CD8-positive, alpha-beta memory T cell (primary cell): Measurements from ENCODE around the gene MYB. TPM values are rescaled to one million over a fixed set of nuclear protein-coding genes. Genes with fewer than 3 reads are reported as not detected.

Experiments used
- CTCF ChIA-PET: fragments of 350-600 bp; sonication (Branson Sonifier 250); formaldehyde crosslinking; loops from one replicate; lab custom pipeline; 2021; ENCODE audit warnings: antibody characterized with exemption; lab: Charles Lee
- POLR2A ChIA-PET: fragments of 350-600 bp; sonication (Branson Sonifier 250); formaldehyde crosslinking; loops from one replicate; lab custom pipeline; 2021; ENCODE audit warnings: antibody characterized with exemption; lab: Charles Lee
- DNase-seq, 5 donors: peaks; one replicate each; pipeline versions ENCODE4 v3.0.0 to v3.0.0-alpha.2; 2020 to 2022; ENCODE audit warnings: mixed read lengths in 1 of 5
- H3K27ac ChIP-seq: one replicate; pipeline ENCODE4 v1.7.0; 2013; ENCODE audit warnings: low read depth, mild to moderate bottlenecking, low read length, moderate library complexity
- H3K27me3 ChIP-seq: 2 replicates; pipeline ENCODE4 v1.7.0; 2013; ENCODE audit warnings: low read length, mild to moderate bottlenecking; ENCODE audit not compliant: insufficient read depth, poor library complexity, severe bottlenecking
- H3K36me3 ChIP-seq: 2 replicates; pipeline ENCODE4 v1.7.0; 2013; ENCODE audit warnings: mild to moderate bottlenecking, low read length, moderate library complexity; ENCODE audit not compliant: insufficient read depth
- H3K4me1 ChIP-seq: 2 replicates; pipeline ENCODE4 v1.7.0; 2013; ENCODE audit warnings: mild to moderate bottlenecking, low read length, moderate library complexity; ENCODE audit not compliant: insufficient read depth
- H3K4me3 ChIP-seq: 2 replicates; pipeline ENCODE4 v1.7.0; 2013; ENCODE audit warnings: mild to moderate bottlenecking, low read length
- H3K9me3 ChIP-seq: 2 replicates; pipeline ENCODE4 v1.7.0; 2013; ENCODE audit warnings: mild to moderate bottlenecking, low read length
- H3K27ac Mint-ChIP-seq, 8 donors: one replicate each; pipeline ENCODE4 v1.8.0; 2020 to 2021; ENCODE audit warnings: mixed read lengths in 8 of 8, mild to moderate bottlenecking in 6 of 8, inconsistent platforms in 3 of 8, moderate library complexity in 3 of 8
- H3K27me3 Mint-ChIP-seq, 2 donors: one replicate each; pipeline ENCODE4 v1.8.0; 2020 to 2021; ENCODE audit warnings: mixed read lengths in 2 of 2, mild to moderate bottlenecking in 1 of 2, moderate library complexity in 1 of 2
- H3K36me3 Mint-ChIP-seq, 3 donors: one replicate each; pipeline ENCODE4 v1.8.0; 2020 to 2021; ENCODE audit warnings: mixed read lengths in 3 of 3, inconsistent platforms in 1 of 3, mild to moderate bottlenecking in 1 of 3
- H3K4me1 Mint-ChIP-seq, 3 donors: one replicate each; pipeline ENCODE4 v1.8.0; 2020 to 2021; ENCODE audit warnings: mixed read lengths in 3 of 3, inconsistent platforms in 1 of 3, mild to moderate bottlenecking in 1 of 3
- H3K4me3 Mint-ChIP-seq, 7 donors: one replicate each; pipeline ENCODE4 v1.8.0; 2020 to 2021; ENCODE audit warnings: mixed read lengths in 7 of 7, mild to moderate bottlenecking in 6 of 7, moderate library complexity in 4 of 7, inconsistent platforms in 2 of 7
- H3K9me3 Mint-ChIP-seq, 5 donors: one replicate each; pipeline ENCODE4 v1.8.0; 2020 to 2022; ENCODE audit warnings: mixed read lengths in 5 of 5, mild to moderate bottlenecking in 3 of 5, moderate library complexity in 2 of 5, inconsistent platforms in 1 of 5
- polyA plus RNA-seq: library from polyadenylated mRNA; unstranded; fragments of 300-500 nt; fragmentation: Illumina TruSeq; gene quantifications from one replicate; pipeline ENCODE4 v1.2.3, GENCODE V29; 2021
- total RNA-seq, 2 experiments: library from RNA; stranded (reverse); gene quantifications; one replicate each; pipeline ENCODE4 v1.2.3, GENCODE V29; 2021

MYB gene
- total and polyA plus RNA-seq, 3 experiments from 2014 or later = 1.3 to 44.2 (median 42.3) TPM

DNA sequence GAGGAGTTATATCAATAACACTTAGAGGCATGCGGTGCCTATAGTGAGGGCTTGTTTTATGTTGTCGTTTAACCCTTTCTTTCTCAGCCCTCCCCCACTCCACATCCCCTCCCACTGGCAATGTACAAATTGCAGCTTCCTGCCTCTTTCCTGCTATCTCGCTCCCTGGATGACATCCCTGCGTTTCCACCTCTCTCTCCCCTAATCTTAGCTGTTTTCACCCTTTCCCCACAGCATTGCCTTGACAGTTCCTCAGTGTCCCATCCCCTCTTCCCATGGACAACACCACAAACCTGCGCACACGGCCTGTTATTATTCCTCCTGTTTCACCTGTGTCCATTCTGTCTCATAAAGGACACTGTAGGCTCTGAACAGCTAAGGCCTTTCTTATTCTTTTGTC is 34.5 kb downstream of the MYB start:
- no peak for DNase-seq
- Histone ChIP-seq H3K4me1 (peaks cover 13% of the 10 kb centered on the region), H3K36me3 (no peaks in the 10 kb centered on the region), H3K4me3 (no peak overlapping the region), H3K27ac (no peak overlapping the region), H3K27me3 (no peaks in the 10 kb centered on the region), H3K9me3 (no peaks in the 10 kb centered on the region)
- H3K4me1 Mint-ChIP-seq = peaks cover 19 to 22% (median 20%) of the 10 kb centered on the region in 3 donors
- H3K36me3 Mint-ChIP-seq = peaks cover 3 to 7% (median 4%) of the 10 kb centered on the region in 3 donors
- ChIA-PET CTCF (interaction anchor here (1.1 kb wide), 1 partner anchor 9 kb away, joined by 3 read pairs; no protein-coding TSS in a partner anchor), POLR2A (no interaction called here)
- no peak overlapping the region for H3K27ac Mint-ChIP-seq
- H3K4me3 Mint-ChIP-seq = no peak overlapping the region
- H3K9me3 Mint-ChIP-seq = no peaks in the 10 kb centered on the region
- H3K27me3 Mint-ChIP-seq = peaks cover 0 to 1% of the 10 kb centered on the region in 2 donors

DNA sequence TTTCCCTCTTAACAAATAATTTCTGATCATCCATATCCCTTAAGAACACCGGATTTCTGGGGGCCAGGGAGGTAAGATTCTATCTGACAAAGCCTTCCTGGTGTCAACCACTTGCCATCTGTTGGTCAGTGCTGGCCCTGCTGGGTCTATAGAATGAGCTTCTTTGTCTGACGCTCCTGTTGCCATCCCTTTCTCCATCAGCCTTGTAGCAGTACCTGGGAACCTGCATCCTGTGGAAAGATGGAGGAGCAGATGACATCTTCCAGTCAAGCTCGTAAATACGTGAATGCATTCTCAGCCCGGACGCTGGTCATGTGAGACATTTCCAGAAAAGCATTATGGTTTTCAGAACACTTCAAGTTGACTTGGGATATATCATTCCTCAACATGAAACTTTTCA is 36.6 kb downstream of the MYB start:
- Histone ChIP-seq H3K4me1 (peaks cover 5% of the 10 kb centered on the region), H3K4me3 (no peak overlapping the region), H3K9me3 (no peaks in the 10 kb centered on the region), H3K27ac (no peak overlapping the region), H3K27me3 (no peaks in the 10 kb centered on the region), H3K36me3 (no peaks in the 10 kb centered on the region)
- H3K27me3 Mint-ChIP-seq = peaks cover 0 to 1% of the 10 kb centered on the region in 2 donors
- ChIA-PET POLR2A (no interaction called here), CTCF (no interaction called here)
- H3K36me3 Mint-ChIP-seq = peaks cover 0 to 7% (median 4%) of the 10 kb centered on the region in 3 donors
- DNase-seq = no peak
- H3K9me3 Mint-ChIP-seq = no peaks in the 10 kb centered on the region
- H3K4me1 Mint-ChIP-seq = peaks cover 6 to 8% (median 6%) of the 10 kb centered on the region in 3 donors
- no peak overlapping the region for H3K4me3 Mint-ChIP-seq
- no peak overlapping the region for H3K27ac Mint-ChIP-seq

DNA sequence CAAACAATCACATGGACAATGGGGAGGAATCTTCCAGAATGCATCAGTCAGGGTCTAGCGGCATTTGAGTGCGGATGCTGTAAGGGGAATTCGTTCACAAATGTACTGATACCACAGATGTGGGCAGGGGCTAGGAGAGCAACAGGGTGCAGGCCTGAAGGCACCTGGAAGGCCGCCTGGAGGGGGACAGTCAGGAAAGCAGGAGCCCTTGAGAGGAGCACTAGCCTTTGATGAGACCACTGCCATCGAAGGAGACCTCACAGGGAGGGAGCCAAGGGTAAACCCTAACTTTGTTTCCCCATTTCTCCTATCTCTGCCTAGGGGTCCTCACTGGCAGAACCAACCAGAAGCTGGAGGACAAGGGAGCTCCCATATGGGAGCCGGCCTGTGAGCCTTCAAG is 38.2 kb downstream of the MYB start:
- Histone ChIP-seq H3K4me3 (no peak overlapping the region), H3K9me3 (no peaks in the 10 kb centered on the region), H3K27ac (no peak overlapping the region), H3K27me3 (no peaks in the 10 kb centered on the region), H3K36me3 (no peaks in the 10 kb centered on the region), H3K4me1 (no peaks in the 10 kb centered on the region)
- Mint-ChIP-seq H3K27ac (no peak overlapping the region), H3K36me3 (peaks cover 0 to 10% (median 7%) of the 10 kb centered on the region in 3 donors), H3K4me3 (no peak overlapping the region), H3K9me3 (no peaks in the 10 kb centered on the region), H3K27me3 (peaks cover 0 to 1% of the 10 kb centered on the region in 2 donors), H3K4me1 (peaks cover 10 to 11% (median 11%) of the 10 kb centered on the region in 3 donors)
- CTCF ChIA-PET = no interaction called here
- DNase-seq = no peak
- POLR2A ChIA-PET = no interaction called here

DNA sequence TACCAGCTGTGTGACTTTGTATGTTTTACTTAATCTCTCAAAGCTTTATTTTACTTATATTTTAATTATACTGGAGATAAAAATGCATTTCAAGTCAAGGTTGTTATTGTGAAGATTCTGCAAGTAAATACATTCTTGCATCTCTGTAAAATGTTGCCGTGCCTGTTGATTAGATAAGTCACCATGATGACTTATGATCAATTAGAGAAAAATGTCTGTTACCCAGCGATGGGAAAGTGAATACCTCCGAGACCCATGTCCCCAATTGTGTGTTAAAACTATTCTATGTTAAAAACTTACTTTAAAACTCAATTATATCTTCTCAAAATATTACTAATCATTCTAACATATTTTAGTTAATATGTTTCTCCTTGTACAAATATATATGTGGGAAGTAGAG is 39.9 kb downstream of the MYB start:
- Histone ChIP-seq H3K27ac (no peak overlapping the region), H3K4me1 (no peaks in the 10 kb centered on the region), H3K9me3 (no peaks in the 10 kb centered on the region), H3K4me3 (no peak overlapping the region), H3K36me3 (no peaks in the 10 kb centered on the region), H3K27me3 (no peaks in the 10 kb centered on the region)
- no peak overlapping the region for H3K27ac Mint-ChIP-seq
- peaks cover 0 to 10% (median 7%) of the 10 kb centered on the region in 3 donors for H3K36me3 Mint-ChIP-seq
- peaks cover 10 to 11% (median 11%) of the 10 kb centered on the region in 3 donors for H3K4me1 Mint-ChIP-seq
- H3K9me3 Mint-ChIP-seq = no peaks in the 10 kb centered on the region
- POLR2A ChIA-PET = no interaction called here
- peaks cover 0 to 1% of the 10 kb centered on the region in 2 donors for H3K27me3 Mint-ChIP-seq
- no peak for DNase-seq
- CTCF ChIA-PET = no interaction called here
- H3K4me3 Mint-ChIP-seq = no peak overlapping the region

DNA sequence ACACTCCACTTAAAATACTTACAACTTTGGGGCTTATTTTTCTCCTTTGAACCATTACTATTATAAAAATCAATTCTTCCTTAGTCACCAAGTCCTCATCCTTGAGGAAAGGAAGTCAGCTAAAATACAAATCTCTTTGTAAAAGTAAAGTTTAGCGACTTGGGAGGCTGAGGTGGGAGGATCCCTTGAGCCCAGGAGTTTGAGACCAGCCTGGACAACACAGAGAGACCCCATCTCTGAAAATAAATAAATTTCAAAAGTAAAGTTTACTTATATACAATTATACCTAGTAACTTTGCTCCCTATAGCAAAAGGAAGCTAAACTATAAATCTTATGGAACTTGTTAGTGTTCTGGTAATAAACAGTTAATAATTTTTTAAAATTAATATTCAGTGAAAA is 40.4 kb downstream of the MYB start:
- H3K27ac ChIP-seq = no peak overlapping the region
- H3K27me3 Mint-ChIP-seq = peaks cover 0 to 1% of the 10 kb centered on the region in 2 donors
- H3K4me3 ChIP-seq = no peak overlapping the region
- no peaks in the 10 kb centered on the region for H3K27me3 ChIP-seq
- DNase-seq = no peak
- no peak overlapping the region for H3K27ac Mint-ChIP-seq
- H3K9me3 Mint-ChIP-seq = no peaks in the 10 kb centered on the region
- no peaks in the 10 kb centered on the region for H3K4me1 ChIP-seq
- POLR2A ChIA-PET = no interaction called here
- peaks cover 0 to 10% (median 7%) of the 10 kb centered on the region in 3 donors for H3K36me3 Mint-ChIP-seq
- H3K36me3 ChIP-seq = no peaks in the 10 kb centered on the region
- no peaks in the 10 kb centered on the region for H3K9me3 ChIP-seq
- peaks cover 10 to 11% (median 11%) of the 10 kb centered on the region in 3 donors for H3K4me1 Mint-ChIP-seq
- CTCF ChIA-PET = no interaction called here
- H3K4me3 Mint-ChIP-seq = no peak overlapping the region

DNA sequence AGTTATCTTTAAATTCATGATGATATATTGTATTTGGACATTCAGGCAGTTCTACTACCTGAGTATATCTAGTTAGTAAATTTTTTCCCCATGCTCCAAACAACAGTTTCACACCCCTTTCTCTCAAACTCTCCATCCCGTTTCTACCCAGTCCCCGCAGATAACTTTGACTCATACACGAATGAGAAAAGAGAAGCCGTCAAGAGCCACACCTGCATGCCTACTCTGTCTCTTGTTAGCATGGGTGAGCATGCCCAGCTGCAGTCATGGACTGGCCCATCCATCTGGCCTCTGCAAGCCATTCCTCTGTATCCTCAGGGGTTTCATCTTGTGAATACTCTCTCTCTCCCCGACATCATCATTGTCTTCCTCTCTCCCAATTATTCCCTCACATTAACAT is 41.5 kb downstream of the MYB start:
- H3K4me3 ChIP-seq = no peak overlapping the region
- H3K27ac ChIP-seq = no peak overlapping the region
- Mint-ChIP-seq H3K27me3 (no peaks in the 10 kb centered on the region), H3K4me1 (peaks cover 10 to 18% (median 11%) of the 10 kb centered on the region in 3 donors), H3K27ac (peak overlapping the region in 1 of 8 donors; percentile 5), H3K36me3 (peaks cover 0 to 10% (median 7%) of the 10 kb centered on the region in 3 donors), H3K9me3 (no peaks in the 10 kb centered on the region), H3K4me3 (no peak overlapping the region)
- H3K4me1 ChIP-seq = no peaks in the 10 kb centered on the region
- POLR2A ChIA-PET = no interaction called here
- H3K9me3 ChIP-seq = no peaks in the 10 kb centered on the region
- no peaks in the 10 kb centered on the region for H3K27me3 ChIP-seq
- DNase-seq = no peak
- CTCF ChIA-PET = no interaction called here
- H3K36me3 ChIP-seq = no peaks in the 10 kb centered on the region

DNA sequence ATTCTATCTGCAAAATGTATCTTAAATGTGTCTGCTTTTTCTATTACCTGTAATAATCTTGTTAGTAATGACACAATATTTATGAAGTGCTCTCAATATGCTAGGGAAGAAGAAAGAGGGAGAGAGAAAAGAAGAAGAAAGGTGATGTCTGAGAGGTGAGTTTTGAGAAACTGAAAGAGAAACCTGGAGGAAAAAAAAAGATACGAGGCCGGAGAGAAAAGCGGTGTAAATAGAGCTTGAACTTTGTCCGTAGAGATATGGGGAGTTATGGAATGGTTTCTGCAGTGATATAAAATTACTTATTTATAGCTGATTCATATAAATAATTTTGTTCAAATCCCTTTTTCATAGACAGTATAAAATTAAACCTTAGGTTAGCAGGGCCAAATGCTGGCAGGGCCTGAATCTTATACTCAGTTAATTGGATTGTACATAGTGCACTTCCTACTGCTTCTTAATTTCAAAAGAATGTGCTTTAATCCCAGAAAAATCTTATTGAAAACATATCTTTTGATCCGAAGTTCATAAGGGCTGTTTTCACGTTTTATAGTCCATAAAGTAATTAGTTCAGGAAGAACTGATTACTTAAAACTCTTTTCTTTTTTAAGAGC is 43.0 kb downstream of the MYB start:
- Histone ChIP-seq H3K27ac (no peak overlapping the region), H3K4me3 (peak overlapping the region; percentile 38)

DNA sequence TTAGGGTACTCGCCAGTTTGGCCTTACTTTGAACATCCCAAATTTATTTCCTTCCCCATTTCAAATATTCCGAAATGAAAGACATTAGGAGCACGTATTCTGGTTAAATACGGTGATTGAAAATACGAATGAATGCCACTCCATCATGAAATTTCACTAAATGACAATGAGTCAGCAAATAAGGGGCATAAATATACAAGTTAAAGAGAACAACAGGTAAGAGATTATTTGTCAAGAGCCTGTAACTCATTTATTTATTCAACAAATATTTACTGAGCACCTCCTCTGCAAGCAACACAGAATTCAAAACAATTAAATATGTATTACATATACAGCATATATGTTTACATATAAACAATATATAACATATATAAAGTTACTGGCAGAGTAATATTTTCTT is 44.8 kb downstream of the MYB start:
- H3K27ac ChIP-seq = no peak overlapping the region
- H3K27me3 ChIP-seq = no peaks in the 10 kb centered on the region
- no peak for DNase-seq
- H3K36me3 Mint-ChIP-seq = peaks cover 0 to 6% (median 0%) of the 10 kb centered on the region in 3 donors
- ChIA-PET CTCF (no interaction called here), POLR2A (no interaction called here)
- no peaks in the 10 kb centered on the region for H3K36me3 ChIP-seq
- H3K4me1 ChIP-seq = no peaks in the 10 kb centered on the region
- no peaks in the 10 kb centered on the region for H3K9me3 Mint-ChIP-seq
- no peaks in the 10 kb centered on the region for H3K27me3 Mint-ChIP-seq
- H3K9me3 ChIP-seq = no peaks in the 10 kb centered on the region
- no peak overlapping the region for H3K4me3 ChIP-seq
- peaks cover 10 to 18% (median 11%) of the 10 kb centered on the region in 3 donors for H3K4me1 Mint-ChIP-seq
- no peak overlapping the region for H3K4me3 Mint-ChIP-seq
- no peak overlapping the region for H3K27ac Mint-ChIP-seq

More for the DNA sequence above, 43.0 kb downstream of the MYB start:
- Mint-ChIP-seq H3K4me1 (peaks cover 10 to 18% (median 11%) of the 10 kb centered on the region in 3 donors), H3K36me3 (peaks cover 0 to 6% (median 1%) of the 10 kb centered on the region in 3 donors), H3K9me3 (no peaks in the 10 kb centered on the region), H3K4me3 (peak overlapping the region; percentile 49 to 83 (median 77)), H3K27ac (peak overlapping the region in 7 of 8 donors; percentile 40 to 96 (median 85)), H3K27me3 (no peaks in the 10 kb centered on the region)
- Histone ChIP-seq H3K4me1 (no peaks in the 10 kb centered on the region), H3K27me3 (no peaks in the 10 kb centered on the region), H3K9me3 (no peaks in the 10 kb centered on the region), H3K36me3 (no peaks in the 10 kb centered on the region)
- peak in 1 of 5 donors; percentile 34 for DNase-seq
- ChIA-PET POLR2A (no interaction called here), CTCF (interaction anchor here (0.9 kb wide), 1 partner anchor 8 kb away, joined by 3 read pairs; no protein-coding TSS in a partner anchor)
